HG03064 (cell line): Measurements from ENCODE around the gene OLFML1.
A peak's percentile ranks its signal among the peaks of the same experiment; 100 is the strongest.

Experiments used
- ATAC-seq: cut with Tn5 transposase; IDR thresholded peaks from one replicate; pipeline ENCODE4 v1.9.1; 2021; ENCODE audit warnings: low read depth; ENCODE audit not compliant: unreplicated experiment

The OLFML1 gene

GRCh38 chr11:7473717-7474116 lies 11.6 kb upstream of the OLFML1 start:
- ATAC-seq = peak; percentile 88

- no peak for ATAC-seq
These were observed 5.2 kb upstream of the OLFML1 start for GRCh38 chr11:7480113-7480512.

- no peak for ATAC-seq
These were observed 1.2 kb upstream of the OLFML1 start for GRCh38 chr11:7484131-7484530.

GRCh38 chr11:7484645-7485044 lies 661 bp upstream of the OLFML1 start:
- ATAC-seq = no peak

- ATAC-seq = no peak
These were observed 933 bp downstream of the OLFML1 start for GRCh38 chr11:7486098-7486780.

- ATAC-seq = no peak
These were observed 1.5 kb downstream of the OLFML1 start for GRCh38 chr11:7486781-7487140.

GRCh38 chr11:7487360-7487759 lies 2.1 kb downstream of the OLFML1 start:
- no peak for ATAC-seq

- no peak for ATAC-seq
These were observed 3.4 kb downstream of the OLFML1 start for GRCh38 chr11:7488681-7489080.

GRCh38 chr11:7489376-7489775 lies 4.1 kb downstream of the OLFML1 start:
- ATAC-seq = no peak

- ATAC-seq = no peak
These were observed 4.7 kb downstream of the OLFML1 start for GRCh38 chr11:7490054-7490453.

GRCh38 chr11:7490535-7490934 lies 5.2 kb downstream of the OLFML1 start:
- no peak for ATAC-seq

- no peak for ATAC-seq
These were observed 6.9 kb downstream of the OLFML1 start for GRCh38 chr11:7492253-7492652.

GRCh38 chr11:7493670-7494069 lies 8.4 kb downstream of the OLFML1 start:
- ATAC-seq = no peak

GRCh38 chr11:7494086-7494745 lies 8.9 kb downstream of the OLFML1 start:
- no peak for ATAC-seq

- peak; percentile 77 for ATAC-seq
These were observed 10.7 kb downstream of the OLFML1 start for GRCh38 chr11:7495882-7496551.

GRCh38 chr11:7498193-7498592 lies 12.9 kb downstream of the OLFML1 start:
- ATAC-seq = no peak

GRCh38 chr11:7499081-7499480 lies 13.8 kb downstream of the OLFML1 start:
- ATAC-seq = no peak

- no peak for ATAC-seq
These were observed 14.9 kb downstream of the OLFML1 start for GRCh38 chr11:7500251-7500650.

GRCh38 chr11:7501251-7501650 lies 15.9 kb downstream of the OLFML1 start:
- no peak for ATAC-seq

- no peak for ATAC-seq
These were observed 16.6 kb downstream of the OLFML1 start for GRCh38 chr11:7501894-7502293.

- ATAC-seq = no peak
These were observed 20.9 kb downstream of the OLFML1 start for GRCh38 chr11:7506243-7506642.

GRCh38 chr11:7508087-7508486 lies 22.8 kb downstream of the OLFML1 start:
- no peak for ATAC-seq
